CD4-positive, CD25-positive, alpha-beta regulatory T cell (primary cell): ENCODE results near the gene PRDM11. TPM values are rescaled to one million over a fixed set of nuclear protein-coding genes. Genes with fewer than 3 reads are reported as not detected.
"Not testable (repeated sequence)": the region's sequence is repeated elsewhere in the genome, so short reads cannot be mapped to it uniquely, and the experiment has no call there.

Experiments
- ATAC-seq, 2 donors: fragments of 150-1000 bp; cut with Tn5 transposase; one replicate each; pipeline ENCODE4 v1.10.0; 2021; ENCODE audit warnings: low read depth in 2 of 2, moderate number of reproducible peaks in 2 of 2, moderate library complexity in 1 of 2
- DNase-seq, 3 donors: peaks; one replicate each; pipeline versions ENCODE4 v3.0.0 to v3.0.0-alpha.2; 2012 to 2022; ENCODE audit warnings: mixed read lengths in 1 of 3
- H3K27ac ChIP-seq: one replicate; pipeline ENCODE4 v1.7.0; 2013; ENCODE audit warnings: mild to moderate bottlenecking, low read length; ENCODE audit not compliant: insufficient read depth, poor library complexity, severe bottlenecking
- H3K27me3 ChIP-seq: one replicate; pipeline ENCODE4 v1.7.0; 2013; ENCODE audit warnings: low read length; ENCODE audit not compliant: control insufficient read depth, insufficient read depth
- H3K36me3 ChIP-seq: one replicate; pipeline ENCODE4 v1.7.0; 2013; ENCODE audit warnings: mild to moderate bottlenecking, low read length, moderate library complexity; ENCODE audit not compliant: control insufficient read depth, insufficient read depth
- H3K4me1 ChIP-seq: 2 replicates; pipeline ENCODE4 v1.7.0; 2013; ENCODE audit warnings: mild to moderate bottlenecking, low read length; ENCODE audit not compliant: insufficient read depth, control insufficient read depth, poor library complexity, severe bottlenecking
- H3K4me3 ChIP-seq: one replicate; pipeline ENCODE4 v1.7.0; 2013; ENCODE audit warnings: low read depth, mild to moderate bottlenecking, low read length, moderate library complexity
- H3K9me3 ChIP-seq, 2 experiments: 1 replicate in 1 of 2; 2 replicates in 1 of 2; pipeline ENCODE4 v1.7.0; 2013; ENCODE audit warnings: low read length in 2 of 2, mild to moderate bottlenecking in 1 of 2, moderate library complexity in 1 of 2; ENCODE audit not compliant: control insufficient read depth in 2 of 2
- H3K27ac Mint-ChIP-seq, 3 donors: one replicate each; pipeline ENCODE4 v1.8.0; 2020 to 2022; ENCODE audit warnings: mild to moderate bottlenecking in 3 of 3, mixed read lengths in 3 of 3, moderate library complexity in 2 of 3
- H3K27me3 Mint-ChIP-seq: one replicate; pipeline ENCODE4 v1.8.0; 2022; ENCODE audit warnings: mild to moderate bottlenecking, mixed read lengths
- H3K36me3 Mint-ChIP-seq: one replicate; pipeline ENCODE4 v1.8.0; 2020; ENCODE audit warnings: mixed read lengths
- H3K4me1 Mint-ChIP-seq, 4 donors: one replicate each; pipeline ENCODE4 v1.8.0; 2020 to 2022; ENCODE audit warnings: mixed read lengths in 4 of 4, mild to moderate bottlenecking in 1 of 4
- H3K4me3 Mint-ChIP-seq, 4 donors: one replicate each; pipeline ENCODE4 v1.8.0; 2020 to 2022; ENCODE audit warnings: mild to moderate bottlenecking in 4 of 4, mixed read lengths in 4 of 4, moderate library complexity in 3 of 4
- H3K9me3 Mint-ChIP-seq, 7 donors: one replicate each; pipeline ENCODE4 v1.8.0; 2020 to 2022; ENCODE audit warnings: mixed read lengths in 7 of 7, mild to moderate bottlenecking in 3 of 7, moderate library complexity in 2 of 7
- polyA plus RNA-seq, 4 donors: library from polyadenylated mRNA; unstranded; fragments of 300-500 nt; fragmentation: Illumina TruSeq; gene quantifications; one replicate each; pipeline ENCODE4 v1.2.3, GENCODE V29; 2021
- total RNA-seq: library from RNA; stranded (reverse); gene quantifications from one replicate; pipeline ENCODE4 v1.2.3, GENCODE V29; 2022

Gene PRDM11
- total and polyA plus RNA-seq, 5 donors from 2014 or later, result 0.37 to 9.0 (median 0.65) TPM

DNA sequence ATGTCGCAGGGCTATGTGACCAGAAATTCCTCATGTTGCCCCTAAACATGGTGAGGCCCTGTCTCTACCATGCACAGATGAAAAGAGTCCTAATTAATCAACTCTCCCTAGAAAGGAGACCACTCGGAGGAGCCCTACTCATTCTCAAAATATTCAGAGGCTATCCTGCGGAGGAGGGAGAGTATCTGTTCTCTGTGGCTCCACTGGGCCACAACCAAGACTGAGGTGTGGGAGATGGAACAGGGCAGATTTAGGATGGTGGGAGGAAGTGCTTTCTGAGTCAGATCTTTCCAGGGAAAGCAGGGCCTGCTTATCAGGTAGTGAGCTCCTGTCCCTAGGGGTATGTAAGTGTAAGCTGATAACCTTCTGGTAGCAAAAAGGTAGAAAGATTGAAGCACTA, 37.0 kb upstream of the PRDM11 start:
- H3K4me3 ChIP-seq, result no peak overlapping the region
- H3K36me3 ChIP-seq, result no peaks in the 10 kb centered on the region
- peak overlapping the region in 1 of 4 donors; percentile 28 for H3K4me3 Mint-ChIP-seq
- no peak for DNase-seq
- peaks cover 4% of the 10 kb centered on the region for H3K27me3 ChIP-seq
- H3K4me1 ChIP-seq, result no peaks in the 10 kb centered on the region
- no peaks in the 10 kb centered on the region for H3K4me1 Mint-ChIP-seq
- no peak overlapping the region for H3K27ac ChIP-seq
- H3K9me3 Mint-ChIP-seq, result no peaks in the 10 kb centered on the region
- no peak for ATAC-seq
- H3K9me3 ChIP-seq, result no peaks in the 10 kb centered on the region
- peaks cover 27% of the 10 kb centered on the region for H3K27me3 Mint-ChIP-seq
- no peaks in the 10 kb centered on the region for H3K36me3 Mint-ChIP-seq
- peak overlapping the region in 1 of 3 donors; percentile 55 for H3K27ac Mint-ChIP-seq

- Histone ChIP-seq H3K4me1 (no peaks in the 10 kb centered on the region), H3K9me3 (no peaks in the 10 kb centered on the region), H3K36me3 (no peaks in the 10 kb centered on the region), H3K27me3 (peaks cover 8% of the 10 kb centered on the region), H3K4me3 (no peak overlapping the region), H3K27ac (no peak overlapping the region)
- ATAC-seq (peak in 1 of 2 donors; percentile 50), DNase-seq (peak; percentile 22 to 73 (median 65))
- H3K27me3 Mint-ChIP-seq, result peaks cover 34% of the 10 kb centered on the region
- H3K4me1 Mint-ChIP-seq, result no peaks in the 10 kb centered on the region
- H3K36me3 Mint-ChIP-seq, result no peaks in the 10 kb centered on the region
- no peak overlapping the region for H3K4me3 Mint-ChIP-seq
- H3K9me3 Mint-ChIP-seq, result no peaks in the 10 kb centered on the region
- H3K27ac Mint-ChIP-seq, result no peak overlapping the region
These were observed 35.9 kb upstream of the PRDM11 start for GRCh38 chr11:45110562-45110961.

- no peak for ATAC-seq
- H3K9me3 Mint-ChIP-seq, result peaks cover 0 to 2% (median 0%) of the 10 kb centered on the region in 7 donors
- H3K4me3 Mint-ChIP-seq, result no peak overlapping the region
These were observed 32.6 kb upstream of the PRDM11 start for GRCh38 chr11:45113807-45114206.

DNA sequence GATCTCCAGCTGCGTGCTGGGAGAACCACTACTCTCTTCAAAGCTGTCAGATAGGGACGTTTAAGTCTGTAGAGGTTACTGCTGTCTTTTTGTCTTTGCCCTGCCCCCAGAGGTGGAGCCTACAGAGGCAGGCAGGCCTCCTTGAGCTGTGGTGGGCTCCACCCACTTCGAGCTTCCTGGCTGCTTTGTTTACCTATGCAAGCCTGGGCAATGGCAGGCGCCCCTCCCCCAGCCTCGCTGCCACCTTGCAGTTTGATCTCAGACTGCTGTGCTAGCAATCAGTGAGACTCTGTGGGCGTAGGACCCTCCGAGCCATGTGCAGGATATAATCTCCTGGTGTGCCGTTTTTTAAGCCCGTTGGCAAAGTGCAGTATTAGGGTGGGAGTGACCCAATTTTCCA, 18.6 kb upstream of the PRDM11 start:
- peaks cover 12% of the 10 kb centered on the region for H3K27me3 ChIP-seq
- H3K4me3 ChIP-seq, H3K27ac Mint-ChIP-seq, H3K4me3 Mint-ChIP-seq, H3K4me1 ChIP-seq, H3K9me3 Mint-ChIP-seq, H3K36me3 Mint-ChIP-seq, H3K9me3 ChIP-seq, H3K4me1 Mint-ChIP-seq, ATAC-seq, H3K36me3 ChIP-seq, DNase-seq, H3K27ac ChIP-seq: not testable (repeated sequence)
- peaks cover 52% of the 10 kb centered on the region for H3K27me3 Mint-ChIP-seq

More at GRCh38 chr11:45113807-45114206, 32.6 kb upstream of the PRDM11 start:
- H3K4me3 ChIP-seq, result no peak overlapping the region
- Mint-ChIP-seq H3K4me1 (no peaks in the 10 kb centered on the region), H3K27ac (no peak overlapping the region), H3K36me3 (no peaks in the 10 kb centered on the region), H3K27me3 (peaks cover 54% of the 10 kb centered on the region)
- H3K27ac ChIP-seq, result no peak overlapping the region
- DNase-seq, result no peak
- H3K9me3 ChIP-seq, result no peaks in the 10 kb centered on the region
- peaks cover 25% of the 10 kb centered on the region for H3K27me3 ChIP-seq
- H3K36me3 ChIP-seq, result no peaks in the 10 kb centered on the region
- H3K4me1 ChIP-seq, result no peaks in the 10 kb centered on the region

- Mint-ChIP-seq H3K27ac (no peak overlapping the region), H3K9me3 (peaks cover 0 to 6% (median 2%) of the 10 kb centered on the region in 7 donors), H3K27me3 (peaks cover 72% of the 10 kb centered on the region), H3K36me3 (no peaks in the 10 kb centered on the region), H3K4me3 (no peak overlapping the region), H3K4me1 (no peaks in the 10 kb centered on the region)
- Histone ChIP-seq H3K36me3 (no peaks in the 10 kb centered on the region), H3K9me3 (peaks cover 0 to 10% of the 10 kb centered on the region in 2 experiments), H3K4me1 (no peaks in the 10 kb centered on the region), H3K4me3 (no peak overlapping the region), H3K27me3 (peaks cover 26% of the 10 kb centered on the region), H3K27ac (no peak overlapping the region)
- DNase-seq (no peak), ATAC-seq (no peak)
These were observed 12.6 kb upstream of the PRDM11 start for GRCh38 chr11:45133878-45134277.

DNA sequence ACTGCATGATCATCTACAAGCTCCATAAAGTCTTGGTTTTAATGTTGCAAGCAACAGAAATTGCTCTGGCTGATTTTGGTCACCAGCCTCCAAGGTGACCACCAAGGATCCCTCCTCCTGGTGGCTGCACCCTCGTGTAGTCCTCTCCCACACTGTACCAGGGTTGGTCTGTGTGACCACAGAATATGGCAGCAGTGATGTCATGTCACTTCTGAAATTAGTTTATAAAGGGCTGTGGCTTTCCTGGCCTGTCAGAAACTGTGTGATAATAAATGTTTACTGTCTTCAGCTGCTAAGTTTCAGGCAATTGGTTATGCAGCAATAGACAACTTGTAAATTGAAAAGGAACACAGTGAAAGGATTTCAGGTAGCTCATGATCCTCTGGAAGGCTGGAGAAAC, 5.3 kb upstream of the PRDM11 start:
- H3K4me3 ChIP-seq, result no peak overlapping the region
- peaks cover 0 to 10% (median 4%) of the 10 kb centered on the region in 4 donors for H3K4me1 Mint-ChIP-seq
- DNase-seq (peak in 1 of 3 donors; percentile 37), ATAC-seq (no peak)
- no peak overlapping the region for H3K27ac Mint-ChIP-seq
- H3K9me3 Mint-ChIP-seq, result peaks cover 0 to 4% (median 0%) of the 10 kb centered on the region in 7 donors
- H3K27ac ChIP-seq, result no peak overlapping the region
- peak overlapping the region in 1 of 4 donors; percentile 54 for H3K4me3 Mint-ChIP-seq
- H3K36me3 ChIP-seq, result no peaks in the 10 kb centered on the region
- H3K27me3 Mint-ChIP-seq, result peaks cover 35% of the 10 kb centered on the region
- H3K4me1 ChIP-seq, result peaks cover 9% of the 10 kb centered on the region
- H3K36me3 Mint-ChIP-seq, result no peaks in the 10 kb centered on the region
- no peaks in the 10 kb centered on the region for H3K9me3 ChIP-seq
- peaks cover 4% of the 10 kb centered on the region for H3K27me3 ChIP-seq

DNA sequence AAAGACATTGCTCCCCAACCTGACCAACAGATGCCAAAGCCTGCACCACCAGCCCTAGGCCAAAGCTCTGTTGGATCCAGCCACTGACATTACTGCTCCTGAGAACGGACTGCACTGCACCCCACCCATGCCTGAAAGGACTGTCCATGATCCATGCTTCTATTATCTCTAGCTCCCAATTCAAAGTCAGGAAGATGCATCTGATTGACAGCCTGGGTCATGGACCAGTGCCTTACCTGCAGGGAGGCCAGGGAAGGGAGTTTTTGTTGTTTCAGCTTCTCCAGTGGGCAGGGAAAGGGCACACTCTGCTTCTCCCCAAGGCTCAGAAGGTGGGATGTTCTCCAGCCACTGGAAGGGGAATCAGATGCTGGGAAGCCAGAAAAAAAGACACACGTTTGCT, 4.8 kb upstream of the PRDM11 start:
- no peak overlapping the region for H3K4me3 ChIP-seq
- ATAC-seq (no peak), DNase-seq (no peak)
- H3K27me3 ChIP-seq, result peaks cover 3% of the 10 kb centered on the region
- H3K9me3 ChIP-seq, result no peaks in the 10 kb centered on the region
- H3K36me3 Mint-ChIP-seq, result no peaks in the 10 kb centered on the region
- peak overlapping the region in 1 of 4 donors; percentile 54 for H3K4me3 Mint-ChIP-seq
- H3K27me3 Mint-ChIP-seq, result peaks cover 34% of the 10 kb centered on the region
- H3K4me1 Mint-ChIP-seq, result peaks cover 0 to 13% (median 4%) of the 10 kb centered on the region in 4 donors
- peaks cover 11% of the 10 kb centered on the region for H3K4me1 ChIP-seq
- H3K27ac Mint-ChIP-seq, result no peak overlapping the region
- no peaks in the 10 kb centered on the region for H3K36me3 ChIP-seq
- peaks cover 0 to 2% (median 0%) of the 10 kb centered on the region in 7 donors for H3K9me3 Mint-ChIP-seq
- no peak overlapping the region for H3K27ac ChIP-seq

- Mint-ChIP-seq H3K4me3 (peak overlapping the region in 1 of 4 donors; percentile 95), H3K4me1 (peaks cover 0 to 14% (median 5%) of the 10 kb centered on the region in 4 donors), H3K36me3 (no peaks in the 10 kb centered on the region), H3K27me3 (peaks cover 34% of the 10 kb centered on the region), H3K9me3 (peaks cover 0 to 2% (median 0%) of the 10 kb centered on the region in 7 donors), H3K27ac (no peak overlapping the region)
- DNase-seq, result no peak
- Histone ChIP-seq H3K9me3 (no peaks in the 10 kb centered on the region), H3K27me3 (peaks cover 3% of the 10 kb centered on the region), H3K4me1 (peaks cover 11% of the 10 kb centered on the region), H3K27ac (no peak overlapping the region), H3K4me3 (no peak overlapping the region), H3K36me3 (no peaks in the 10 kb centered on the region)
- ATAC-seq, result no peak
These were observed 4.0 kb upstream of the PRDM11 start for GRCh38 chr11:45142241-45143055.
